Gastroesophageal sphincter (tissue), 4 donors: ENCODE results near the gene PLA2G4A. TPM values are rescaled to one million over a fixed set of nuclear protein-coding genes. Genes with fewer than 3 reads are reported as not detected.

Experiments
- ATAC-seq: fragments of 150-250 bp; one replicate; pipeline ENCODE4 v1.9.1; 2016; ENCODE audit warnings: mild to moderate bottlenecking, moderate library complexity
- H3K27ac ChIP-seq, 4 donors: fragments of 200-600 bp; sonication (generic) in 3 of 4; 1 replicate in 3 of 4; 2 replicates in 1 of 4; pipeline ENCODE4 v1.5.1; 2016 to 2019
- H3K27me3 ChIP-seq: fragments of 200-600 bp; sonication (generic); one replicate; pipeline ENCODE4 v1.5.1; 2019
- H3K36me3 ChIP-seq, 2 donors: fragments of 200-600 bp; sonication (generic); one replicate each; pipeline ENCODE4 v1.5.1; 2019; ENCODE audit warnings: control low read depth in 1 of 2
- H3K4me1 ChIP-seq, 3 donors: fragments of 200-600 bp; sonication (generic); 1 replicate in 2 of 3; 2 replicates in 1 of 3; pipeline ENCODE4 v1.5.1; 2016 to 2019; ENCODE audit warnings: control low read depth in 2 of 3
- H3K4me3 ChIP-seq, 2 donors: fragments of 200-600 bp; sonication (generic); one replicate each; pipeline ENCODE4 v1.5.1; 2019; ENCODE audit warnings: mild to moderate bottlenecking in 1 of 2, moderate library complexity in 1 of 2
- H3K9me3 ChIP-seq, 3 donors: fragments of 200-600 bp; sonication (generic); one replicate each; pipeline ENCODE4 v1.5.1; 2017 to 2019; ENCODE audit warnings: control low read depth in 2 of 3
- CTCF ChIP-seq, 4 experiments: fragments of 200-600 bp in 2 of 4; fragments of 450-650 bp in 2 of 4; sonication (generic) in 1 of 4; IDR thresholded peaks; one replicate each; pipeline ENCODE4 v1.5.1; 2017 to 2019; ENCODE audit warnings: antibody characterized with exemption in 4 of 4, mild to moderate bottlenecking in 2 of 4, moderate library complexity in 2 of 4
- EP300 ChIP-seq: sonication (generic); formaldehyde crosslinking; IDR thresholded peaks from one replicate; pipeline ENCODE4 v1.6.1; 2017; ENCODE audit warnings: antibody characterized with exemption, mild to moderate bottlenecking
- POLR2A ChIP-seq, 2 donors: fragments of 450-650 bp; IDR thresholded peaks; one replicate each; pipeline ENCODE4 v1.6.1; 2017; ENCODE audit warnings: antibody characterized with exemption in 2 of 2, mild to moderate bottlenecking in 2 of 2, moderate library complexity in 1 of 2
- POLR2AphosphoS5 ChIP-seq: sonication (generic); formaldehyde crosslinking; IDR thresholded peaks from one replicate; pipeline ENCODE4 v1.6.1; 2017; ENCODE audit warnings: antibody characterized with exemption
- WGBS, 2 donors: methylation state at CpG; one replicate each; pipeline ENCODE4 v1.1.5; 2018; ENCODE audit warnings: low coverage in 1 of 2; 5-methylcytosine and 5-hydroxymethylcytosine counted together
- total RNA-seq, 4 donors: library from RNA; depleted of rRNA; stranded (reverse); fragments of >200 nt; gene quantifications; one replicate each; pipeline ENCODE4 v1.1.0, GENCODE V29; 2016

The PLA2G4A gene
- total RNA-seq, 4 donors from 2014 or later = 3.6 to 9.7 (median 5.0) TPM

- 78 to 100% methylated on average over 1 to 2 of the region's 2 CpGs for WGBS, 2 donors
- no peak overlapping the region for H3K27ac ChIP-seq
- H3K4me1 ChIP-seq = peaks cover 0 to 6% (median 0%) of the 10 kb centered on the region in 3 donors
- H3K36me3 ChIP-seq = no peaks in the 10 kb centered on the region
- TF ChIP-seq EP300 = no peak
- TF ChIP-seq CTCF (IDR thresholded peaks at IDR 0.05) = no peak
- no peak for TF ChIP-seq POLR2AphosphoS5
- TF ChIP-seq POLR2A (IDR thresholded peaks at IDR 0.05) = no peak
- no peak for ATAC-seq
- H3K4me3 ChIP-seq = no peak overlapping the region
- no peaks in the 10 kb centered on the region for H3K27me3 ChIP-seq
- no peaks in the 10 kb centered on the region for H3K9me3 ChIP-seq
These were observed 2.4 kb downstream of the PLA2G4A start for GRCh38 chr1:186831168-186831567.

- Histone ChIP-seq H3K27me3 (no peaks in the 10 kb centered on the region), H3K9me3 (no peaks in the 10 kb centered on the region), H3K4me3 (no peak overlapping the region), H3K27ac (no peak overlapping the region), H3K4me1 (no peaks in the 10 kb centered on the region), H3K36me3 (no peaks in the 10 kb centered on the region)
- no peak for ATAC-seq
- WGBS, 2 donors = 92 to 95% methylated on average over 4 of the region's 4 CpGs
- no peak for TF ChIP-seq POLR2A (IDR thresholded peaks at IDR 0.05)
- no peak for TF ChIP-seq CTCF (IDR thresholded peaks at IDR 0.05)
- TF ChIP-seq EP300 = no peak
- TF ChIP-seq POLR2AphosphoS5 = no peak
These were observed 5.7 kb downstream of the PLA2G4A start for GRCh38 chr1:186834399-186834958.

DNA sequence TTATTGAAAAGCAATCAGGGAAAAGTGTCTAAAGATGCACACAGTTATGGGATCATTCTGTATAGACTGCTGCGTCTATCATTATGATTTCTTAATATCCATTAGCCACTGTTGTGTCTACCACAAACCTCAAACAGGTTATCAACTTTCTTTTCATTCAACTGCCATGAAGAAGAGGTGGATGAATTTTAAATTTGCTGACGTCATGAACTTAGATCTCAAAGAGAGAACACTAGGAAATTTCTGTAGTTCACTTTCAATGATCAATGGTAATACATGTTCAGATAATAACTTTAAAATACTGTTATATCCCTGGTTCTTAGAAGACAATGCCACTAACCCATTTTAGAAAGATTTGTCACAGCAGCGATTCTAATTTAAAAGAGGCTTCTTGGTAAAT, 6.7 kb downstream of the PLA2G4A start:
- no peaks in the 10 kb centered on the region for H3K36me3 ChIP-seq
- TF ChIP-seq CTCF (IDR thresholded peaks at IDR 0.05) (no peak), EP300 (no peak), POLR2AphosphoS5 (no peak), POLR2A (IDR thresholded peaks at IDR 0.05) (no peak)
- 87 to 88% methylated on average over 3 of the region's 3 CpGs for WGBS, 2 donors
- no peaks in the 10 kb centered on the region for H3K9me3 ChIP-seq
- H3K4me3 ChIP-seq = no peak overlapping the region
- H3K27me3 ChIP-seq = no peaks in the 10 kb centered on the region
- no peak overlapping the region for H3K27ac ChIP-seq
- ATAC-seq = no peak
- no peaks in the 10 kb centered on the region for H3K4me1 ChIP-seq

- Histone ChIP-seq H3K9me3 (no peaks in the 10 kb centered on the region), H3K36me3 (no peaks in the 10 kb centered on the region), H3K27me3 (no peaks in the 10 kb centered on the region), H3K4me1 (peaks cover 0 to 7% (median 0%) of the 10 kb centered on the region in 3 donors), H3K27ac (no peak overlapping the region), H3K4me3 (no peak overlapping the region)
- TF ChIP-seq CTCF (IDR thresholded peaks at IDR 0.05) = no peak
- no peak for TF ChIP-seq EP300
- no peak for TF ChIP-seq POLR2A (IDR thresholded peaks at IDR 0.05)
- no peak for TF ChIP-seq POLR2AphosphoS5
- ATAC-seq = no peak
- 72 to 75% methylated on average over 3 to 4 of the region's 4 CpGs for WGBS, 2 donors
These were observed 9.1 kb downstream of the PLA2G4A start for GRCh38 chr1:186837806-186838205.

DNA sequence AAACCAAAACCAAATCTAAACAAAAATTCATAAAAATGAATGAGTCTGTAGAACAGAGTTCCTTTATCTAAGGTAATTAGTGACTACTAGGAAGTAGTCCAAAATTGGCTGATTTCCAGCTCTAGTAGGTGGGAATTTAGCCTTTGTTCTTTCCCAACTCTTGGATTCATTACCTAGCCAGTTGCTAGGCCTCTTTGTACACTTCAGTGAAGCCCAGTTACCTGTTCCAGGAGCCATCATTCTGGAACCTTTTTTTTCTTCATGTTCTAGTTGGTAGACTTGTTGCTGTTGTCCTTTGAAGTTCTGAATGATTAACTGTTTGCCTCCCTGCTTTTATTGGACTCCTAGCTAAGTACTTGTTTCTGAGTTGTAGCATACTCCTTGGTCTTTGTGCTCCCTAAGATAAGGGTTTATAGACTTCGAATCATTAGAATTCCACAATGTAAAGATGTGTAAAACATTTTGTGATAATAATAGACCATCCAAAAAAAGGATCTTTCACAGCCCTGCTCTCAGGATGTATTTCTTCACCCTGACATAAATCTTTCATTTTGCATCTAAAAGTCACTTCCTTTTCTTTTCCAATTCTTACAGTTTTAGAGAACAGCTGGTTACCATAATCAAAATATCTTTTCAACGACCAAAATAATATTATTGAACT, 9.8 kb downstream of the PLA2G4A start:
- peaks cover 0 to 8% (median 0%) of the 10 kb centered on the region in 3 donors for H3K4me1 ChIP-seq
- ATAC-seq = no peak

More for the DNA sequence above, 9.8 kb downstream of the PLA2G4A start:
- 36 to 42% methylated on average over 2 of the region's 2 CpGs for WGBS, 2 donors
- peak overlapping the region in 1 of 4 donors; percentile 28 for H3K27ac ChIP-seq
- no peak for TF ChIP-seq EP300
- no peak for TF ChIP-seq POLR2AphosphoS5
- no peak for TF ChIP-seq CTCF (IDR thresholded peaks at IDR 0.05)
- TF ChIP-seq POLR2A (IDR thresholded peaks at IDR 0.05) = no peak
- H3K27me3 ChIP-seq = no peaks in the 10 kb centered on the region
- no peak overlapping the region for H3K4me3 ChIP-seq
- H3K36me3 ChIP-seq = no peaks in the 10 kb centered on the region
- H3K9me3 ChIP-seq = no peaks in the 10 kb centered on the region
